Tibial artery (tissue), 4 donors: Measurements from ENCODE around the gene AMOTL2.

Experiments used
- DNase-seq, 2 donors: peaks; one replicate each; pipeline ENCODE4 v3.0.0-alpha.2; 2019
- H3K27ac ChIP-seq, 2 donors: fragments of 200-600 bp; sonication (generic) in 1 of 2; 1 replicate in 1 of 2; 2 replicates in 1 of 2; pipeline ENCODE4 v1.5.1; 2018 to 2019; ENCODE audit warnings: mild to moderate bottlenecking in 1 of 2
- H3K27me3 ChIP-seq, 2 donors: fragments of 200-600 bp; sonication (generic) in 1 of 2; one replicate each; pipeline versions ENCODE4 v1.5.1 to v1.6.0; 2016 to 2019
- H3K36me3 ChIP-seq, 3 donors: fragments of 200-600 bp; sonication (generic) in 2 of 3; one replicate each; pipeline ENCODE4 v1.5.1; 2016 to 2019; ENCODE audit warnings: mild to moderate bottlenecking in 2 of 3
- H3K4me1 ChIP-seq, 4 donors: fragments of 200-600 bp; sonication (generic) in 2 of 4; 1 replicate in 3 of 4; 2 replicates in 1 of 4; pipeline ENCODE4 v1.5.1; 2016 to 2019
- H3K4me3 ChIP-seq, 2 donors: fragments of 200-600 bp; sonication (generic) in 1 of 2; 1 replicate in 1 of 2; 2 replicates in 1 of 2; pipeline ENCODE4 v1.5.1; 2018 to 2019; ENCODE audit warnings: mild to moderate bottlenecking in 2 of 2
- H3K9me3 ChIP-seq, 3 donors: fragments of 200-600 bp; sonication (generic) in 1 of 3; one replicate each; pipeline ENCODE4 v1.5.1; 2016 to 2019
- intact Hi-C: fragments of 100-400 bp; cut with DNase I; formaldehyde crosslinking; loops from one replicate; pipeline ENCODE4 v1.15.0; 2023; ENCODE audit warnings: low total_unique reads
- TF ChIP-seq, protein P1 (sequence below), 2 experiments: fragments of 200-600 bp in 1 of 2; fragments of 450-650 bp in 1 of 2; IDR thresholded peaks; one replicate each; pipeline ENCODE4 v1.5.1; 2017 to 2019; ENCODE audit warnings: antibody characterized with exemption in 2 of 2, mild to moderate bottlenecking in 1 of 2, moderate library complexity in 1 of 2

Gene AMOTL2

DNA sequence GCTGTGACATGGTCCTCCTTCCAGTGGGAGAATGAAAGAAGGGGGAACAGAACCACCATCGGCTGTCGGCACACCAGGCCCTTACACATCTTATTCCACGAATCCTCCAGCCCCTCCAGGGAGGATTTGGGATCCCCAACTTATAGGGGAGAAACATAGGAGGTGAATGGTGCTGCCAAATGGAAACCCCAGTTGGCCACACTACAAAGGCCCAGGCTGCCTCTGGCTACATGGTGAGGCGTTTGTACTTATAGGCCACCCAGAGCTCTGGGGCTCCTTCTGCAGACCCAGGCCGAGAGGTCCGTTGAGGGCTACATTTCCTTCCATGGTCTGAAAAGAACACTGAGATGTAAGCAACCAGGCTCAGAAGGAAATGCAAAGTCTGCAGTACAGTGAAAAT lies 12.0 kb downstream of the AMOTL2 start:
- Histone ChIP-seq H3K4me1 (peaks cover 13 to 100% (median 97%) of the 10 kb centered on the region in 4 donors), H3K9me3 (no peaks in the 10 kb centered on the region), H3K27me3 (no peaks in the 10 kb centered on the region), H3K36me3 (peaks cover 86 to 90% (median 88%) of the 10 kb centered on the region in 3 donors), H3K4me3 (no peak overlapping the region), H3K27ac (peak overlapping the region; percentile 84 to 98)
- DNase-seq = peak in 1 of 2 donors; percentile 45
- TF ChIP-seq, protein P1, sequence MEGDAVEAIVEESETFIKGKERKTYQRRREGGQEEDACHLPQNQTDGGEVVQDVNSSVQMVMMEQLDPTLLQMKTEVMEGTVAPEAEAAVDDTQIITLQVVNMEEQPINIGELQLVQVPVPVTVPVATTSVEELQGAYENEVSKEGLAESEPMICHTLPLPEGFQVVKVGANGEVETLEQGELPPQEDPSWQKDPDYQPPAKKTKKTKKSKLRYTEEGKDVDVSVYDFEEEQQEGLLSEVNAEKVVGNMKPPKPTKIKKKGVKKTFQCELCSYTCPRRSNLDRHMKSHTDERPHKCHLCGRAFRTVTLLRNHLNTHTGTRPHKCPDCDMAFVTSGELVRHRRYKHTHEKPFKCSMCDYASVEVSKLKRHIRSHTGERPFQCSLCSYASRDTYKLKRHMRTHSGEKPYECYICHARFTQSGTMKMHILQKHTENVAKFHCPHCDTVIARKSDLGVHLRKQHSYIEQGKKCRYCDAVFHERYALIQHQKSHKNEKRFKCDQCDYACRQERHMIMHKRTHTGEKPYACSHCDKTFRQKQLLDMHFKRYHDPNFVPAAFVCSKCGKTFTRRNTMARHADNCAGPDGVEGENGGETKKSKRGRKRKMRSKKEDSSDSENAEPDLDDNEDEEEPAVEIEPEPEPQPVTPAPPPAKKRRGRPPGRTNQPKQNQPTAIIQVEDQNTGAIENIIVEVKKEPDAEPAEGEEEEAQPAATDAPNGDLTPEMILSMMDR (IDR thresholded peaks at IDR 0.05) = no peak
- intact Hi-C loops = loop anchor here (5.0 kb wide), 1 partner anchor 35 kb away; no protein-coding TSS in a partner anchor

DNA sequence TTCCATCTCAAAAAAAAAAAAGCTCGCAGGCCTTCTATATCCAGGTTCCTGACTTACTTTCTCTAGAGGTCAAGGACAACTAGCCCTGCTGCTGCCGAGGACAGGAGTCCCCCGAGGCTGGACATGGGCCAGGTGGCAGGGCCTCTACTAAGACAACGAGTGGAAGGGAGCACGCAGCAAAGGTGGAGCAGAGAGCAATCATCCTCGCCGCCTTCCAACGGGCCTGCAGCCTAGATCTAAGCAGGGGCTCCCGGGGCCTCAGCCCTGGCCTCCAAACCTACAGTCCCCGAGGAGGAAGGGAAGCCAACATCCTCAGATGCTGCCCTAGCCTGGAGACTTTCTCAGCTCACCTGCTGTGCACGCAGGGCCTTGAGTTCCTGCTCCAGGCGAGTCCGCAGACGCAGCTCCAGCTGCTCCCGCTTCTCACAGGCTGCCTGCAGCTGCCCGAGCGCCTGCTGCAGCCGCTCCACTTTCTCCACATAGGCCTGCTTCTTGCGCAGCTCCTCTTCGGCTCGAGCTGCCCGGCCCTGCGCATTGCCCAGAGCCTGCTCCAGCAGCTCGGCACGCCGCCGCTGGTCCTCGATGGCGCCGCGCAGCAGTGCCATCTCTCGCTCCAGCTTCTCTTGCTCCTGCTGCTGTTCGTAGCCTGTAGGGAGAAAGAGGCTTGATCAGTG lies 12.9 kb downstream of the AMOTL2 start:
- Histone ChIP-seq H3K9me3 (no peaks in the 10 kb centered on the region), H3K4me1 (peaks cover 16 to 100% (median 97%) of the 10 kb centered on the region in 4 donors), H3K4me3 (no peak overlapping the region), H3K27me3 (no peaks in the 10 kb centered on the region), H3K36me3 (peaks cover 86 to 91% (median 90%) of the 10 kb centered on the region in 3 donors), H3K27ac (peak overlapping the region; percentile 84 to 98)
- peak in 1 of 2 donors; percentile 59 for DNase-seq
- TF ChIP-seq, protein P1 (IDR thresholded peaks at IDR 0.05) = no peak
- intact Hi-C loops = loop anchor here (5.0 kb wide), 1 partner anchor 34 kb away; no protein-coding TSS in a partner anchor

DNA sequence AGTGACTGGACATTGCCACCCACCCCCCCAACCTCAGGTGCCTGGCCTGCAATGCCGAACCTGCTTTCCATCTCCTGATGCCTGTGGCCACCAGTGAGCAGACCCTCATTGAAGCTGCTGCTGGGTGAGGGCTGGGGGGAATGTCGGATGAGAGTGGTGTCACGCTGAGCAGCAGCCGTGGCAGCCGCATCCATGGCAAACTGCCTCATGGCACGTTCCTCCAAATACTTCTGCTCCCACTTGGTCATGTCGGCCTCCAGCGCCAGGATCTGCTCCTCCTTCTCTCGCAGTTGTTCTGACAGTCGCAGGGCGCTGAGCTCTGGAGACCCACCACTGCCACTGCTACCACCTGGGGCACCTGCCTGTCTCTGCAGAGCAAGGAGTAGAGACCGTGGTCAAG lies 14.2 kb downstream of the AMOTL2 start:
- Histone ChIP-seq H3K4me3 (no peak overlapping the region), H3K9me3 (no peaks in the 10 kb centered on the region), H3K27me3 (no peaks in the 10 kb centered on the region), H3K4me1 (peaks cover 16 to 98% (median 96%) of the 10 kb centered on the region in 4 donors), H3K36me3 (peaks cover 83 to 91% (median 85%) of the 10 kb centered on the region in 3 donors), H3K27ac (peak overlapping the region; percentile 84 to 98)
- intact Hi-C loops = loop anchor here (5.0 kb wide), 1 partner anchor 33 kb away; no protein-coding TSS in a partner anchor
- TF ChIP-seq, protein P1 (IDR thresholded peaks at IDR 0.05) = no peak
- no peak for DNase-seq

DNA sequence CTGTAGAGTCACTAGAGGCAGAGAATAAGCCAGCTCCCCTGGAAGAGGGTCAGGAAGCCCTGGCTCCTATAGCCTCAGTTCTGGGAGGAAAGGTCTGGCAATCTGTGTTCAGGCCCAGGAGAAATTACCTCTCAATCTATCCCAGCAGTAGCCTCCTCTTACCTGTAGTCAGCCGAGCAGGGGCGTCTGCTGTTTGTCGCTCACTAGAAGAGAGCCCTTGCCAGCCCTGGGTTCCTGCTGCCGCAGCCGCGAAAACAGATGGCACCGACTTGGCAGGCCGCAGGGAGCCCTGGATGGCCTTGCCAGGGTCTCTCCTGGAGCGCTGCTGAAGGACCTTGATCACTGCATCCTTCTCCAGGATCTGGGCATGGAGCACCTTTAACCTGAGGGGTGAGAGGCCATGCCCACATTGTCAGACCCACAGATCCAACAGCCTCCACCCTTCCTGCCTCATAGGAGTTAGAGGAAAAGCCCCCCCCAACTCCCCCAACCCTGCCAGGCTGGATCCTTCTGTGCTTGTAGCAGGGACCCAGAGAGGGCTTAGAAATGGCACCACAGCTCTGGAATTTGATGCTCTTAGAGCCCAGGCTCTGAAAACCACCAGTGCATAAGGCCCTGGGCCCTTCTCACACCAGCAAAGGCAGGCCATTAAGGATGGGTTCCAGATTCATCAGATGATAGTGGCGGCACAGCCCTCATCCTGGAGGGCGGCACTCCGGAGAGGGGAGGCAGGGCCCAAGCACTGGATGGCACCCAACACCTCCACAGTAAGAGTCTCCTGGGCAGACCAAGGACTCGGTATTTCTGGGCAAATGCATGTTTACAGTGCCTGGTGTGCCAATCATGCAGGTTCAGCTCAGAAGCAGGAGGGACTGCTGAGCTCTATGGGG lies 14.9 kb downstream of the AMOTL2 start:
- Histone ChIP-seq H3K4me3 (no peak overlapping the region), H3K36me3 (peaks cover 86 to 93% (median 87%) of the 10 kb centered on the region in 3 donors), H3K4me1 (peaks cover 16 to 98% (median 92%) of the 10 kb centered on the region in 4 donors), H3K9me3 (no peaks in the 10 kb centered on the region), H3K27ac (peak overlapping the region; percentile 84 to 98), H3K27me3 (no peaks in the 10 kb centered on the region)
- intact Hi-C loops = loop anchor here (5.0 kb wide), 1 partner anchor 32 kb away; no protein-coding TSS in a partner anchor
- TF ChIP-seq, protein P1 (IDR thresholded peaks at IDR 0.05) = no peak
- DNase-seq = no peak

DNA sequence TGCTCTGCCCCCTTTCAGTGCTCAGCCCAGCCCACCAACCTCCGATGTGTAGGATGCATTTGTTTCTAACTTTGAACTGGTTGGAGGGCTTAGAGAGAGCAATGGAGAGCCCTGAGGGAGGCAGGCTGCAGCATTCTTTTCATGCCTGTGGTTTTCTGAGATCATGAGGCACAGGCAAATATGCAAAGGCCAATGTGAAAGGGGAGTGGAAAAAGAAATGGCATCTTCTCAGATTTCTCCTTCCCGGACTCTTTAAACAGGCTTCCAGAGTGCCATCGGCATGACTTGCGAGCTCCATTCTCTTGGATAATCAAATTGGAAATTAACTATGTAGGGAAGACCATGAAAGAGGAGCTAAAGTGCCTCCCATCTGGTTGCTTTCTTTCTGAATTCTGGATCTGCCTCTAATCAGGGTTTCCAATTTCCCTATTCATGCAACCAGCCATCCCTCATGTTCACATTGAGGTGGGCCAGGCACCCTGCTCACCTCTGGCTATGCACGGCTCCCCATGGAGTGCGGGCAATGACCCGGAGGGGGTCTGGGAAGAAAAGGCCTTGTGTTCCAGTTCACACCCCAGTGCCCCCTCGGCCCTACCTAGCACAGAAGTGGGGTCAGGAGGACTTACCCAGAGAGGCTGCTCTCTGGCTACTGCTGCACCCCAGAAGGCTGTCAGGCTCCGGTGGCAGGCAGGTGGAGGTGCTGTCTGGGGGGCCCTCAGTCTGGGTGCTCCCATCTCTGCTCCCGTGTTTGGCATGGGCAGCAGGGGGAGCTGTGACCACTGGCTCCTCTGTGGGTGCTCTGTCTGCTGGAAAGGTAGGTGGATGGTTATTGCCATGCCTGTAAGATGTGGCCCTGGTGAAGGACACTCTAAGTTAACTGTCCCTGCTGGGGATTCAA lies 16.1 kb downstream of the AMOTL2 start:
- TF ChIP-seq, protein P1 (IDR thresholded peaks at IDR 0.05) = no peak
- Histone ChIP-seq H3K27ac (peak overlapping the region; percentile 84 to 98), H3K4me3 (no peak overlapping the region), H3K4me1 (peaks cover 11 to 100% (median 86%) of the 10 kb centered on the region in 4 donors), H3K36me3 (peaks cover 88 to 93% (median 90%) of the 10 kb centered on the region in 3 donors), H3K9me3 (no peaks in the 10 kb centered on the region), H3K27me3 (no peaks in the 10 kb centered on the region)
- intact Hi-C loops = no loop called here
- peak in 1 of 2 donors; percentile 79 for DNase-seq
